Upper lobe of left lung (tissue), 4 donors: Measurements from ENCODE around the gene SCGB1A1.

Experiments
- CTCF ChIP-seq, 6 experiments: fragments of 450-650 bp in 4 of 6; fragments of 200-600 bp in 2 of 6; sonication (generic) in 2 of 6; IDR thresholded peaks; one replicate each; pipeline ENCODE4 v1.5.1; 2016 to 2019; ENCODE audit warnings: antibody characterized with exemption in 6 of 6
- EP300 ChIP-seq, 4 donors: sonication (generic); formaldehyde crosslinking; IDR thresholded peaks; one replicate each; pipeline ENCODE4 v1.5.1; 2017; ENCODE audit warnings: antibody characterized with exemption in 4 of 4, control low read depth in 2 of 4
- POLR2A ChIP-seq, 4 donors: fragments of 450-650 bp; IDR thresholded peaks; one replicate each; pipeline ENCODE4 v1.5.1; 2016 to 2017; ENCODE audit warnings: antibody characterized with exemption in 4 of 4, mild to moderate bottlenecking in 2 of 4
- POLR2AphosphoS5 ChIP-seq, 2 donors: sonication (generic); formaldehyde crosslinking; IDR thresholded peaks; one replicate each; pipeline ENCODE4 v1.5.1; 2017; ENCODE audit warnings: antibody characterized with exemption in 2 of 2

- TF ChIP-seq CTCF (IDR thresholded peaks at IDR 0.05) (no peak), POLR2AphosphoS5 (IDR thresholded peaks at IDR 0.05) (no peak), POLR2A (IDR thresholded peaks at IDR 0.05) (no peak), EP300 (IDR thresholded peaks at IDR 0.05) (no peak)
Measured at GRCh38 chr11:62445314-62445740, 26.5 kb downstream of the SCGB1A1 start.
